Brain microvascular endothelial cell (primary cell): Measurements from ENCODE around the gene FARS2.

Source experiments
- DNase-seq: peaks from one replicate; pipeline ENCODE4 v3.0.0-alpha.2; 2020
- H3K27ac ChIP-seq: fragments of 250-450 bp; sonication (Bioruptor Pico); 2 replicates; pipeline ENCODE4 v1.5.1; 2020; ENCODE audit warnings: mild to moderate bottlenecking, moderate library complexity
- H3K27me3 ChIP-seq: fragments of 250-450 bp; sonication (Bioruptor Pico); replicated peaks from 2 replicates; pipeline ENCODE4 v1.5.1; 2020; ENCODE audit warnings: mild to moderate bottlenecking
- H3K36me3 ChIP-seq: fragments of 250-450 bp; sonication (Bioruptor Pico); replicated peaks from 2 replicates; pipeline ENCODE4 v1.5.1; 2020; ENCODE audit warnings: mild to moderate bottlenecking
- H3K4me3 ChIP-seq: 2 replicates; pipeline ENCODE4 v1.5.1; 2011; ENCODE audit warnings: low read depth, mild to moderate bottlenecking, control low read depth, low read length, moderate library complexity
- in situ Hi-C: cut with HindIII; loops from 2 replicates; pipeline ENCODE4 v1.10.0; 2017; ENCODE audit warnings: low sequenced_read_pairs, low pct_ligation_motif_present
- TF ChIP-seq, protein P1 (sequence below): IDR thresholded peaks from 2 replicates; pipeline ENCODE4 v1.5.1; 2011; ENCODE audit warnings: low read depth, mild to moderate bottlenecking, moderate library complexity, low read length, control low read depth, inconsistent platforms; ENCODE audit errors: missing control alignments

Gene FARS2

DNA sequence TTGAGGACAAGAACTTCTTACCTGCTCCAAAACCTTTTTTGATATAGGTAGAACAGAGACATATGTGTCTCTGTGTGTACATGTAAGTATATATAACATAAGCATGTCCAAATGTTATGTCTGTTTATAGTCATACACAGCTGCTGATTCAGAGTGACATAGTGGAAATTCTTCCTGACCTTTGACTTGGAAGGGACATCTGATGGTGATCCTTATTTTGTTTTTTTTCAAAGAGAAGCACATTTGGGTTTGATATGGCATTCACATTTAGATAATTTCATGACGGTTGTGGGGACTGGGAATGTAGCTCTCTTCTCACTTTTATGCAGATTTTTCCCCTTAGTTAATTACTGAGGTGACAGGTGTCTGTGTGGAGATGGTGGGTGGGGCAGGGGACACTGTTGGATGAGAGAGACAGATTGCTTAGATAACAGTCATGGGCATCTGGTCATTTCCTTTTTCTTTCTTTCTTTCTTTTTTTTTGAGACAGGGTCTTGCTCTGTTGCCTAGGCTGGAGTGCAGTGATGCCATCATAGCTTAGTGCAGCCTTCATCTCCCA is 39.0 kb downstream of the FARS2 start:
- Histone ChIP-seq H3K36me3 (no peaks in the 10 kb centered on the region), H3K27ac (no peak overlapping the region), H3K27me3 (no peaks in the 10 kb centered on the region), H3K4me3 (no peak overlapping the region)
- in situ Hi-C loops = no loop called here
- TF ChIP-seq, protein P1, sequence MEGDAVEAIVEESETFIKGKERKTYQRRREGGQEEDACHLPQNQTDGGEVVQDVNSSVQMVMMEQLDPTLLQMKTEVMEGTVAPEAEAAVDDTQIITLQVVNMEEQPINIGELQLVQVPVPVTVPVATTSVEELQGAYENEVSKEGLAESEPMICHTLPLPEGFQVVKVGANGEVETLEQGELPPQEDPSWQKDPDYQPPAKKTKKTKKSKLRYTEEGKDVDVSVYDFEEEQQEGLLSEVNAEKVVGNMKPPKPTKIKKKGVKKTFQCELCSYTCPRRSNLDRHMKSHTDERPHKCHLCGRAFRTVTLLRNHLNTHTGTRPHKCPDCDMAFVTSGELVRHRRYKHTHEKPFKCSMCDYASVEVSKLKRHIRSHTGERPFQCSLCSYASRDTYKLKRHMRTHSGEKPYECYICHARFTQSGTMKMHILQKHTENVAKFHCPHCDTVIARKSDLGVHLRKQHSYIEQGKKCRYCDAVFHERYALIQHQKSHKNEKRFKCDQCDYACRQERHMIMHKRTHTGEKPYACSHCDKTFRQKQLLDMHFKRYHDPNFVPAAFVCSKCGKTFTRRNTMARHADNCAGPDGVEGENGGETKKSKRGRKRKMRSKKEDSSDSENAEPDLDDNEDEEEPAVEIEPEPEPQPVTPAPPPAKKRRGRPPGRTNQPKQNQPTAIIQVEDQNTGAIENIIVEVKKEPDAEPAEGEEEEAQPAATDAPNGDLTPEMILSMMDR = no peak
- DNase-seq = no peak

GRCh38 chr6:5302220-5302946 is 41.1 kb downstream of the FARS2 start:
- in situ Hi-C loops = no loop called here
- TF ChIP-seq, protein P1 = no peak
- H3K4me3 ChIP-seq = no peak overlapping the region
- no peak for DNase-seq
- H3K27me3 ChIP-seq = no peaks in the 10 kb centered on the region
- no peaks in the 10 kb centered on the region for H3K36me3 ChIP-seq
- no peak overlapping the region for H3K27ac ChIP-seq

- Histone ChIP-seq H3K27ac (no peak overlapping the region), H3K27me3 (no peaks in the 10 kb centered on the region), H3K36me3 (no peaks in the 10 kb centered on the region), H3K4me3 (no peak overlapping the region)
- no peak for DNase-seq
- TF ChIP-seq, protein P1 = peak; percentile 69
- in situ Hi-C loops = no loop called here
Measured at GRCh38 chr6:5302995-5303622, 41.8 kb downstream of the FARS2 start.

GRCh38 chr6:5303682-5304081 is 42.4 kb downstream of the FARS2 start:
- H3K4me3 ChIP-seq = no peak overlapping the region
- H3K36me3 ChIP-seq = no peaks in the 10 kb centered on the region
- TF ChIP-seq, protein P1 = no peak
- DNase-seq = no peak
- no peaks in the 10 kb centered on the region for H3K27me3 ChIP-seq
- in situ Hi-C loops = no loop called here
- H3K27ac ChIP-seq = no peak overlapping the region

- Histone ChIP-seq H3K27me3 (no peaks in the 10 kb centered on the region), H3K36me3 (no peaks in the 10 kb centered on the region), H3K4me3 (no peak overlapping the region), H3K27ac (no peak overlapping the region)
- no peak for DNase-seq
- in situ Hi-C loops = no loop called here
- TF ChIP-seq, protein P1 = no peak
Measured at GRCh38 chr6:5305968-5306626, 44.8 kb downstream of the FARS2 start.
